Measurements from ENCODE around the gene SLFN12L.

GRCh38 chr17:35477248-35477647 is 60.2 kb downstream of the SLFN12L start:
- TF ChIP-seq CTCF (IDR thresholded peaks at IDR 0.05), result no peak
- TF ChIP-seq POLR2A (IDR thresholded peaks at IDR 0.05; ENCODE audit: low read depth), result no peak
- no peak for TF ChIP-seq EP300 (IDR thresholded peaks at IDR 0.05)
